GM19193 (cell line): ENCODE results near the gene SMIM17.

ENCODE experiments used
- POLR2A ChIP-seq: IDR thresholded peaks from 4 replicates; pipeline ENCODE4 v1.6.1; 2011; ENCODE audit not compliant: insufficient read depth, insufficient read length; ENCODE audit errors: extremely low read depth

Gene SMIM17

DNA sequence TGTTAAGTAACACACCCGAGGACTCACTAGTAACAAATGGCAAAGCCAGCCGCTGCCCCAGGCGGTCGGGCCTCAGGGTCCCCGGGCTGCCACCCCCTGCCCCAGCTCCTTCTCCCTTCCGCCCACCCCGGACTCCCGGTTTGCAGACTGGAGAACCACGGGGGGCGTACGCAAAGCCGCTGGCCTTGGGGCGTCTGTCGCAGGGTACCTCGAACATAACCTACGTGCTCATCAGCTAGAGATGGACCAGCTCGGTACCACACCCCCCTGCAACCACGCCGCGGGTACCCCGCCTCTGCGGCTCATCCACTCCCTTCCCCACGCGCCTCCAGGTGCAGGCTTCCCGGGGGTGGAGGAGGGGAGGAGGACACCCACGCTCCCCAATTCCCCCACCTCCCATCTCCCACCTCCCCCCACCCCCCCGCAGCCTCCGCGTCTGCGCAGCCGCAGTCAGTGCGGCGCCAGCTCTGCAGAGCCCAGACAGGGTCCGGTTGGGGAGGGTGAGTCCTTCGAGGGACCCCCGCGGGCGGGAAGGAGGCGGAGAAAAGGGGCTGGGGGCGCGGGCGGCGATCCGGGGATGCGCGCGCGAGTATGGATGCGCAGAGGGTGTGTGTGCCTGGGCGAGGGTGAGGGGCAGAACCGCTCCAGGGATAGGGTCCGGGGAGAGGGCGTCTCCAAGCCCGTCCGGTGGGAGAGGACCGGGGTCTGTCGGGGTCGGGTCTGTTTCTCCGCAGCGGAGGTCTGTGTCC is at the start of gene SMIM17:
Gene SMIM17, plus strand, starts transcription at position 449 of the 749 bp plus-strand sequence. CDS start 2,509 bp downstream, outside the sequence.
- no peak for TF ChIP-seq POLR2A

DNA sequence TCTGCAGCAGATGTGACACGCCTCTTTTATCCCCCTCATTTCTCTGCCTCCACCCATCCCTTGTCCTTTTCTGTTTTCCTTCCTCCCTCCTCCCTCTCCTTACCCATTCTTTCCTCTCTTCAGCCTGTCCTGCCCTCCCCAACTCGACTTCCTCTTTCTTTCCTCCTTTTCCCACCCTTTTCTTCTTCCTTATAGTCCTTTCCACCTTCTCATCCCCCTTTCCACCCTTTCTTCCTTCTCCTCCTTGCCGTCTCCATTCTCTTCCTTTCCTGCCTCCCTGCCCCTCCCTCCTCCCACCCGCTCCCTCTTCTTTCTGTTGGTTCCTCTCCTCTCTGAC is 48.5 kb upstream of the SMIM17 start:
- no peak for TF ChIP-seq POLR2A

- no peak for TF ChIP-seq POLR2A
These were observed 48.0 kb upstream of the SMIM17 start, which contains the start of gene ZNF71 for GRCh38 chr19:56594783-56595547. Gene ZNF71 (plus strand): TSS chr19:56595302. CDS start chr19:56601559, 6,257 bp downstream.

DNA sequence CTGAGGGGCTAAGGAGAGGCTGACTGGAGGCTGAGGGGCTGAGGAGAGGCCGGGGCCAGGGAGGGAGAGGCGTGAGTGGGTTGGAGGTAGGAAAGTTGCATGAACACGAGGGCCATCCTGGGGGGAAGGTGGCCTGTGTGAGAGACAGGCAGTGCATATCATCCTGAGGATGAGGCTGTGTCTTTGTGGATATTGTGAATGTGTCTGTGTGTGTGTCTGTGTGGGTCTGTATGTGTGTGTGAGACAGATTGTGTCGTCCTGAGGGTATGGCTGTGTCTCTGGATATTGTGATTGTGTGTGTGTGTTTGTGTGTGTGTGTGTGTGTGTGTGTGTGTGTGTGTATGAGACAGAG is 47.4 kb upstream of the SMIM17 start:
- no peak for TF ChIP-seq POLR2A

DNA sequence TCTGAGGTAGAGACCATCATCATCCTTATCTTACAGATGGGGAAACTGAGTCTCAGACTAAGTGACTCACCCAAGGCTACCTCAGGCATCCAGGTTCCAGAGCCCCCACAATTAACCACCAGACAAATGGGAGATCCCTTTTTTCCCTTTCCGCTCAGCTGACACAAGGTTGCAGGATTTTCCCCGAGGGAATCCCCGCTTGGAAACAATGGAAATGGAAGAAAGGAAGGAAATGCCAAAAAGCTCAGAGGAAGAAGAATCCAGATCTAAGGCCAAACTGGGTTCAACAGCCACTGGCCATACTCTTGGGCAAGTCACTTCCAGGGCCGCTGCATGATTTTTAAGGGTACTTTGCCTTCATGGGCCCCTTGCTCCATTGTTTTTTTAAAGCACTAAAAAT is 46.3 kb upstream of the SMIM17 start:
- no peak for TF ChIP-seq POLR2A

GRCh38 chr19:56597696-56598095 is 45.3 kb upstream of the SMIM17 start:
- no peak for TF ChIP-seq POLR2A

DNA sequence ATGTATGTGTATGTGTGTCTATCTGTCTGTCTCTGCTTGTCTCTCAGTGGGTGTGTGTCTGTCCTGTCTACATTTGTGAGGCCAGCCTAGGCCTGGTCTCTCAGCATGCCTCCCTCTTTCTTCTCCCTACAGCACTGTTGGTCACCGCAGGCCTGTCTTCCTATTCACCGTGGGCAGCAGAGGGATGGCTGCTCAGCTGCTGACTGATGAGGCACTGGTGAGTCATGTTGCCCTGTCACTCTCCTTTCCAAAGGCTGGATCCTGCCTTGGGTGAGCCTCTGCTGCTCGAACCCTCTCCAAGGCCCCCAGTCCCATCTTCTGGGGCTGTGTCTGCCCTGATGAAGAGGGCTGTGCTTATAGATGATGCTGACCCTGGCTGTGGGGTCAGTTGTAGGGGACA is 41.6 kb upstream of the SMIM17 start:
- no peak for TF ChIP-seq POLR2A

DNA sequence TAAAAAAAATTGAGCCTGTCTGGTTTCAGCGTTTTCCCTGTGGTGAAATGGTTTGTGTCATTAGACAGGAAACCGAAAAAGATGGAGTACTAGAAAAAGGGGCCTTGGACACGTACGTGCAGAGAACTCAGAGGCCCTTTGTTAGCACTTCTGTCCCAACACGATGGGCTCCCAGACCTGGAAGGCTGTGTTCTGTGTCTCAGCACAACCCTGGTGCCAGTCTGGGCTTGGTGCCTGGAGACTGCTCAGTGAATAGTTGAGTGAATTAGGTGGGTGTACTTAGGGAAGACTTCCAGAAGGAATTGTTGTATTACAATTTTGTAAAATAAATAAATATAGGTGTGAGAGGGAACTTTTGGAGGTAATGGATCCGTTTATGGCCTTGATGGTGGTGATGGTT is 39.1 kb upstream of the SMIM17 start:
- TF ChIP-seq POLR2A: no peak

GRCh38 chr19:56608274-56608964 is 34.5 kb upstream of the SMIM17 start:
- no peak for TF ChIP-seq POLR2A

- no peak for TF ChIP-seq POLR2A
These were observed 31.7 kb upstream of the SMIM17 start for GRCh38 chr19:56611288-56611687.

DNA sequence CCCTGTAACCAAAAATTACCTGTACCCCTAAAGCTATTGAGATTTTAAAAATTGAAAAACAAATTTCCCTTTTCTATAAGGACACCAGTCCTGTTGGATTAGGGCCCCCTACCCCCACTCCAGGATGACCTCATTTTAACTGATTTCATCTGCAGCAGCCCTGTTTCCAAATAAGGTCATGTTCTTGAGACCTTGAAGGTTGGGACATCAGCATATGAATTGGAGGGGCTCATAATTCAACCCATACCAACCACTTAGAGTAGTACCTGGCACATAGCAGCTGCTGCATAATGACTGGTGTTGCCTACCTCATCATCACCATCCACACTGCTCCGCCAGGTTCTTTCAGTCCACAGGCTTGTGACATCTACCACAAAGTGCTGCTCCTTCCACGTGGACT is 30.2 kb upstream of the SMIM17 start:
- no peak for TF ChIP-seq POLR2A

- TF ChIP-seq POLR2A: no peak
These were observed 29.3 kb upstream of the SMIM17 start for GRCh38 chr19:56613639-56614038.

- TF ChIP-seq POLR2A: no peak
These were observed 25.4 kb upstream of the SMIM17 start for GRCh38 chr19:56617531-56617930.

- TF ChIP-seq POLR2A: no peak
These were observed 23.8 kb upstream of the SMIM17 start for GRCh38 chr19:56619121-56619520.

DNA sequence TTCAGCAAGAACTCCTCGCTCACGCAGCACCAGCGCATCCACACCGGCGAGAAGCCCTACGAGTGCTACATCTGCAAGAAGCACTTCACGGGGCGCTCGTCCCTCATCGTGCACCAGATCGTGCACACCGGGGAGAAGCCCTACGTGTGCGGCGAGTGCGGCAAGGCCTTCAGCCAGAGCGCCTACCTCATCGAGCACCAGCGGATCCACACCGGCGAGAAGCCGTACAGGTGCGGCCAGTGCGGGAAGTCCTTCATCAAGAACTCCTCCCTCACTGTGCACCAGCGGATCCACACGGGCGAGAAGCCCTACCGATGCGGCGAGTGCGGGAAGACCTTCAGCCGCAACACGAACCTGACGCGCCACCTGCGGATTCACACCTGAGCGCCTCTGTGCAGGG is 20.6 kb upstream of the SMIM17 start:
- no peak for TF ChIP-seq POLR2A

DNA sequence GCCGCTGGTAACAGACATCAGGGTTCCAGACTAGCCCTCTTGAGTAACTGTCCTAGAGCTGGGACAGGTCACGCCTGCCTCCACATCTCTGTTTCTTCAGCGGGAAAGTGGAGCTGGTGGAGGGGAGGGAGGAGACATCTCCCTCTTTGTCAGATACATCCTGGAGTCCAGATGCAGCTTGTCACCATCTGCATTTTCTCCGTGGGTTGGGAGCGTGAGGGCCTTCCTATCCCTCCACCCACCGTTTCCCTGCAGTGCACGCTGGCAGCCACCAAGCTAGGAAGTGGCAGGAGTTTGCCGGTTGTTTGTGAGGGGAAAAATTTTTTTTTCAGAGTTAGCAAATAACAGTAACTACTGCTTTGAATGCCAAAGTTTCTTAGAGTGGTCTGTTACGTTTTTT is 20.0 kb upstream of the SMIM17 start:
- no peak for TF ChIP-seq POLR2A
